GM21423 (cell line): ENCODE results near the gene ICAM5.
"Not testable (repeated sequence)": the region's sequence is repeated elsewhere in the genome, so short reads cannot be mapped to it uniquely, and the experiment has no call there.

Experiments used
- ATAC-seq: cut with Tn5 transposase; IDR thresholded peaks from one replicate; pipeline ENCODE4 v1.9.1; 2021; ENCODE audit warnings: mild to moderate bottlenecking, moderate library complexity; ENCODE audit not compliant: unreplicated experiment

The ICAM5 gene, protein sequence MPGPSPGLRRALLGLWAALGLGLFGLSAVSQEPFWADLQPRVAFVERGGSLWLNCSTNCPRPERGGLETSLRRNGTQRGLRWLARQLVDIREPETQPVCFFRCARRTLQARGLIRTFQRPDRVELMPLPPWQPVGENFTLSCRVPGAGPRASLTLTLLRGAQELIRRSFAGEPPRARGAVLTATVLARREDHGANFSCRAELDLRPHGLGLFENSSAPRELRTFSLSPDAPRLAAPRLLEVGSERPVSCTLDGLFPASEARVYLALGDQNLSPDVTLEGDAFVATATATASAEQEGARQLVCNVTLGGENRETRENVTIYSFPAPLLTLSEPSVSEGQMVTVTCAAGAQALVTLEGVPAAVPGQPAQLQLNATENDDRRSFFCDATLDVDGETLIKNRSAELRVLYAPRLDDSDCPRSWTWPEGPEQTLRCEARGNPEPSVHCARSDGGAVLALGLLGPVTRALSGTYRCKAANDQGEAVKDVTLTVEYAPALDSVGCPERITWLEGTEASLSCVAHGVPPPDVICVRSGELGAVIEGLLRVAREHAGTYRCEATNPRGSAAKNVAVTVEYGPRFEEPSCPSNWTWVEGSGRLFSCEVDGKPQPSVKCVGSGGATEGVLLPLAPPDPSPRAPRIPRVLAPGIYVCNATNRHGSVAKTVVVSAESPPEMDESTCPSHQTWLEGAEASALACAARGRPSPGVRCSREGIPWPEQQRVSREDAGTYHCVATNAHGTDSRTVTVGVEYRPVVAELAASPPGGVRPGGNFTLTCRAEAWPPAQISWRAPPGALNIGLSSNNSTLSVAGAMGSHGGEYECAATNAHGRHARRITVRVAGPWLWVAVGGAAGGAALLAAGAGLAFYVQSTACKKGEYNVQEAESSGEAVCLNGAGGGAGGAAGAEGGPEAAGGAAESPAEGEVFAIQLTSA

DNA sequence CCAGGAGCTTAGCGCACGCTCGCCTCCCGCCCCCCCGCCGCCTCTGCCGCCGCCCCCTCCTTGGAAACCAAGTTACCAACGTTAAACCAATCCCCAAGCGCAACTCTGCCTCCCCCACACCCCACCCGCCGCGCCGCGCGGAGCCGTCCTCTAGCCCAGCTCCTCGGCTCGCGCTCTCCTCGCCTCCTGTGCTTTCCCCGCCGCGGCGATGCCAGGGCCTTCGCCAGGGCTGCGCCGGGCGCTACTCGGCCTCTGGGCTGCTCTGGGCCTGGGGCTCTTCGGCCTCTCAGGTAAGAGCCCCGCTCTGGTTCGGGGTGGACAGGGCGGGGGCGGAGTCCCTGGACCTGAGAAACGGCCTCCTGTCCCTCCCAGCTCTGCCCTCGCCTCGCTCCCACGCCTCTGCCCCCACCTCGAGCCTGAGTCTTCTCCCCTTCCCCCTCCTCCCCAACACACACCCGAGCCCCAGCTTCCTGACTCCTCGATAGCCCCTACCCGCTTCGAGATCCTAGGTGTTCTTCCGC, at the start of gene ICAM5:
TSS of gene ICAM5 (plus strand) at position 117 of the 521 bp plus-strand sequence. CDS start at position 209, 92 bp downstream.
- ATAC-seq, result no peak

DNA sequence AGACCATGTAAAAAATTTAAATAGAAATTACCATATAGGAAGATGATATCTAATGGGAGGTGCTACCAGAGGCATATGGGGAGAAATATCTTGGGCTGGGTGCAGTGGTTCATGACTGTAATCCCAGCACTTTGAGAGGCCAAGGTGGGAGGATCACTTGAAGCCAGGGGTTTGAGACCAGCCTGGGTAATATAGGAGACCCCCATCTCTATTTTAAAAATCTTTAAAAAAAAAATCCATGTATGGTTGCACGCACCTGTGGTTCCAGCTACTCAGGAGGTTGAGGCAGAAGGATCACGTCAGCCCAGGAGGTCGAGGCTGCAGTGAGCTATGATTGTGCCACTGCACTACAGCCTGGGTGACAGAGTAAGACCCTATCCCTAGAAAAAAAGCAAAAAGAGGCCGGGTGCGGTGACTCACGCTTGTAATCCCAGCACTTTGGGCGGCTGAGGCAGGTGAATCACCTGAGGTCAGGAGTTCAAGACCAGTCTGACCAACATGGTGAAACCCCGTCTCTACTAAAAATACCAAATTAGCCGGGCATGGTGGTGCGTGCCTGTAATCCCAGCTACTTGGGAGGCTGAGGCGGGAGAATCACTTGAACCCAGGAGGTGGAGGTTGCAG, 47.8 kb upstream of the ICAM5 start:
- not testable (repeated sequence) for ATAC-seq

DNA sequence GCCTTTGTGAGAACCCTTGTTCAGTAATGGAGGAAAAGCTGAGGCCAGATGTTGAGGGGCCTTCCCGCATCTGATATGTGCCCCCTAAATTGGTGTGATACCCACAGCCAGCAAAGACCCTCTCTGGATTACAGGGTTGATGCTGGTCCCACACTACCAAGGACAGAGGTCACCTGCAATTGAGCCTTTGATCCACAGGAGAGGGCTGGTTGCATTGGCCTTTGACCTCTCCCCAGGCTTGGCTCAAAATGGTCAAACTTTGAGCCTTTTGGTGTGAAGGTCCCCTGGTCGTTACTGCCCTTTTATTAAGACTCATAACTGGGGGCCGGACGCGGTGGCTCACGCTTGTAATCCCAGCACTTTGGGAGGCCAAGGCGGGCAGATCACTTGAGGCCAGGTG, 46.1 kb upstream of the ICAM5 start:
- no peak for ATAC-seq

DNA sequence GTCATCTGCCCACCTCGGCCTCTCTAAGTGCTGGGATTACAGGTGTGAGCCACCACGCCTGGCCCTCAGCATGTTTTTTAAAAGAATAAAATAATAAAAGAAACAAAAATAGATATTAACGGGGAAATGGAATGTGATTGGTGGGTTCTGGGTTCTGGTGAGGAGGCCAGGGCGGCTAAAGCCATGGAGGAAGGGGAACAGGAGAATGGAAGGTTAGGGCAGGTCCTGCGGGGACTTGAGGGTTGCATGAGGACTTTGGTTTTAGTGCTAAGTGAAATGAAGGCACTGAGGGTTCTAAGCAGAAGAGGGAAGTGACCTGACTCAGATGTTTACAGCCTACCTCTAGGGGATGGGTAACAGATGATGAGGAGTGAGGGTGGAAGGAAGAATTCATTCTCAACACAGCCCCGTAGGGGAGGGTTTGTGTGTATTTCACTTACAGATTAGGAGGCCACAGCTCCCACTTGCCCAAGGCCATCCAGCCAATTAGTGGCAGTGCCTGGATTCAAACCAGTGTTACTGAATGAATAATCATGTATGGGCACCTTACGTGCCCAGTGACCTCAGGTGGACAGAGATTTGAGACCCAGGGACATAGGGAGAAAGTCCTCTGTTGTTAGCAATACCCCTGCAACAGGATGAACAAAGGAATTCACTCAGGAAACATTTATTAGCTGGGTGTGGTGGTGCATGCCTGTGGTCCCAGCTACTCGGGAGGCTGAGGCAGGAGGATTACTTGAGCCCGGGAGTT, 44.4 kb upstream of the ICAM5 start:
- no peak for ATAC-seq

DNA sequence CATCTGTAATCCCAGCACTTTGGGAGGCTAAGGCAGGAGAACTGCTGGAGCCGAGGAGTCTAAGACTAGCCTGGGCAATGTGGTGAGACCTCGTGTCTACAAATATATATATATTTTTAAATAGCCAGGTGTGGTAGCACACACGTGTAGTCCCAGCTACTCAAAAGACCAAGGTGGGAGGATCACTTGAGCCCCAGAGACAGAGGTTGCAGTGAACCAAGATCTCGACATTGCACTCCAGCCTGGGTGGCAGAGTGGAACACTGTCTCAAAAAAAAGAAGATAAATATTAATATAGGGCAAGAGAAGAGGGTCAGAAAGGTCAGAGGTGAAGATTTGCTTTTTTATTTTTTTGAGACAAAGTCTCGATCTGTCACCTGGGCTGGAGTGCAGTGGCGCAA, 43.2 kb upstream of the ICAM5 start:
- no peak for ATAC-seq

DNA sequence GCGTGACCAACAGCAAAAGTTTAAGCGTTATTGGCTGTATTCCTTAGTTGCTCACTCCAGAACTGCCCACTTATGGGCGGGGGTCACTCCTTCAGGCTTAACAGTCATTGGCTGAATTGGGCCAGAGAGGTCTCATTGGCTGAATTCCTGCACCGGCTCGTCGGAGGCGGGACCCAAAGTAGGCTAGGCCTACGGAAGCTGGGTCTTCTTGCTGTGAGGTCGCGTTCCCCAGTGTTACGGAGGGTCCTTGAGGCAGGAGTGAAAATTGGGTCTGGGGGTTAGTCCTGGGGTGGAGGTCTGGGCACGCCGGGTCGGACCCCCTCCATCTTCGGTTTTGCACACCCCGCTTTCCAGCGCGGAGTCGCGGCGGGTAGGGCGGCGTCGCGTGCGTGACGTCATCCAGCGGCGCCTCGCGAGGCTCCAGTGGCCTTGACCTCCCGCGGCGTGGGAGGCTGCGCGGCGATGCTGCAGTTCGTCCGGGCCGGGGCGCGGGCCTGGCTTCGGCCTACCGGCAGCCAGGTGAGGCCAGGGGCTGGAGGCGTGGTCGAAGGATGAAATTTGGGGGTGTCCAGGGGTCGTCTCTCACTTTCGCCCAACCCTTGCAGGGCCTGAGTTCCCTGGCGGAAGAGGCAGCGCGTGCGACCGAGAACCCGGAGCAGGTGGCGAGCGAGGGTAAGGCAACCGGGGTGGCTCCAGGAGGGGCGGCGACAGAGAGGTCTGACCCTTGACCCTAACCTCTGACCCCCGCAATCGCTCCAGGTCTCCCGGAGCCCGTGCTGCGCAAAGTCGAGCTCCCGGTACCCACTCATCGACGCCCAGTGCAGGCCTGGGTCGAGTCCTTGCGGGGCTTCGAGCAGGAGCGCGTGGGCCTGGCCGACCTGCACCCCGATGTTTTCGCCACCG, 37.7 kb upstream of the ICAM5 start, which contains the start of gene MRPL4:
TSS of gene MRPL4 (plus strand) at position 423 of the 903 bp plus-strand sequence. CDS start at position 463, 40 bp downstream.
- ATAC-seq, result peak; percentile 89

DNA sequence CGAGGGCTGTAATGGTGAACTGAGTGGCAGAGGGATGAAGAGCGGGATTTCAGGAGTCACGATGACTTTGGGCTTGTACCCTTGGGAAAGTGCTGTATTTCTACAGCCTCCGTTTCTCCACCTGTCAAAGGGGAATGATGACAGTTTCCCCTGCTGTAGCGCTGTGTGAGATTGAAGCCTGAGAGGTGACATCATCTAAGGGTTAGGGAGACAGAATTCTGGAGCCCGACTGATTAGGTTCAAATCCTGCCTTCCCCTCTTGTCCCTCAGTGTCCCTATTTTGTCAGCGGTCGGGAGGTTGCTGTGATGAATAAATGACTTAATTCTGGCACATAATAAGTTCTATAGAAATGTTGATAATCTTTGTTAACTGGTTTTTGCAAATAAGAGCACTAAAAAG, 37.0 kb upstream of the ICAM5 start:
- ATAC-seq, result no peak

DNA sequence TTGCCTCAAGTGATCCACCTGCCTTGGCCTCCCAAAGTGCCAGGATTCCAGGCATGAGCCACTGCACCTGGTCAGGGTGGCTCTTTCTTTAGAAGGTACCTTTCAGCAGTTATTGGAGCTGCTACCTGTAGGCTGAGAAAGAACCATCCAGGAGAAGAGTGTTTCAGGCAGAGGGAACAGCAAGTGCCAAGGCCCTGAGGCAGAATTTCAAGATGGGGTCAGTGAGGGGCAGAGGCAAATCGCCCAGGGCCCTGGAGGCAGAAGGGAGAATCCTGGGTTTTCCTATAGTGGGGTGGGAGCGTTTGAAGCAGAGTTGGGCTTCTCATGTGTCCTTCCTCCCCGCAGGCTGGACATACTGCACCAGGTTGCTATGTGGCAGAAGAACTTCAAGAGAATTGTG, 35.5 kb upstream of the ICAM5 start:
- no peak for ATAC-seq

DNA sequence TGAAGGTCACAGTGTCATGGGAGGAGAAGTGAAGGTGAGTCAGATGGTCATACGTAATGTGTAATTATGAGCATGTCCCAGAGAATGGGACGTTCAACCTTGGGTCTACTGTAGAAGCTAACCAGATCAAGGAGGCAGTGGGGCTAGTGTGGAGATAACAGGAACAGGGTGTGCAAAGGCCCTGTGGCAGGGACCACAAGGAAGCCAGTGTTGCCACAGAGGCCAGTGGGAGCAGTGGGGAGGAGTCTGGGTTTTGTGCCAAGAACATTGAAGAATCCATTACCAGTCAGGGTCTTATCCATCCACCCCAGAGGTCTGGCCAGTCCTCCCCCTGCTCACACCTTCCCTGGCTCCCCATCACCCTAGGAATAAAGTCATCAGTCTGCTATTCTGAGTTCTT, 34.4 kb upstream of the ICAM5 start:
- no peak for ATAC-seq

DNA sequence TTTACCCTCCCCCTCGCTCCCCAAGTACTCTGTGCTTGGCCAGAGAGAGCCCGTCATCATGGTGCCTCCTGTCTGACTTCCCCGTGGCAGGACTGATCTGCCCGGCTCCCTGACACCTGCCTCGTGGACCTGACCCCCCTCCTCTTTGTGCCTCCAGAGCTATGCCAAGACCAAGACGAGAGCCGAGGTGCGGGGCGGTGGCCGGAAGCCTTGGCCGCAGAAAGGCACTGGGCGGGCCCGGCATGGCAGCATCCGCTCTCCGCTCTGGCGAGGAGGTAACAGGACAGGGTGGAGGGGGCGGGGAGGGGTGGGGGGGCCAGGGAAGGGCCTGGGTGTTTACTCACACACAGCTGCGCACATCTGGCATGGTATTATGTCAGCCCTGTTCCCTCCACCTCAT, 33.2 kb upstream of the ICAM5 start:
- no peak for ATAC-seq

DNA sequence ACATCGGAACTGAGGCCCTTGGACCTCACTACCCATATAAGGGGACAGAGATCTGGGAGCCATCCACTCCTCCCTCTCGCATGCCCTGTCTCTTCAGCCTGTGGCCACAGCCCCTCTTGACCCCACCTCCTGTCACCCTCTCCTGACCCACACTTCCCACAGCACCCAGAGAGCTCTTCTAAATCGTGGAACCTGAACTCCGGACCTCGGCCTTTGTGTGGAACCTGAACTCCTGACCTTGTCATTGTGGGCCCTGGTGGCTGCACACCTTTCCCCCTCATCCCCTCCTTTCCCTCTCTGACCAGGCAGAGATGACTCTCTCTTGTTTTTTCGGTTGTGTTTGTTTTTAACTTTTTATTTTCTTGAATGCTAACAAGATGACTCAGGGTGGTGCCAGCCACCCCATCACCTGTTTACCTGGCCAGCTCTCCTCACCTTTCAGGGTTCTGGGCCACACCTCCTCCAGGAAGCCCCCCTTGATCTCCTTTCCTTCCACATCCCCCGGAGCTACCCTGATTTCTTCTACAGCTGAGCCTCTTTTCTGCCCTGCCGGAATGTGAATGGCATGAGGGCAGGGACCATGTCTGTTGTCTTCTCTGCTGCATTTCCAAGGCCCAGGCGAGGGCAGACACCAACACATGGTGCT, 32.7 kb upstream of the ICAM5 start:
- ATAC-seq, result no peak

DNA sequence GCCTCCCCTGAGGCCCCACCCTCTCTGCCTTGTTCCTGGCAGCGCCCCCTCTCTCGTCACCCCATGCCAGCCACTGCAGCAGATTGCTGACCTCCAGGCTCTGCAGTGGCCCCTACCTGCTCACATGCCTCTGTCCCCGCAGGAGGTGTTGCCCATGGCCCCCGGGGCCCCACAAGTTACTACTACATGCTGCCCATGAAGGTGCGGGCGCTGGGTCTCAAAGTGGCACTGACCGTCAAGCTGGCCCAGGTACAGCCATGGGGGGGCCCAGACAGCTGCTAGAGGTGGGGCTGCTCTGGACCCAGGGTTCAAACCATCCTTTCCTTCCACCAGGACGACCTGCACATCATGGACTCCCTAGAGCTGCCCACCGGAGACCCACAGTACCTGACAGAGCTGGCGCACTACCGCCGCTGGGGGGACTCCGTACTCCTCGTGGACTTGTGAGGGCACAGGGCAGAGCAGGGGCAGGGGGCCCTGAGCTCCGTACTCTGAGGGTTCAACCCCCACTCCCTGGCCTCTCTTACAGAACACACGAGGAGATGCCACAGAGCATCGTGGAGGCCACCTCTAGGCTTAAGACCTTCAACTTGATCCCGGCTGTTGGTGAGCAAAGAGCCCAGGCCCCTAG, 31.6 kb upstream of the ICAM5 start:
- ATAC-seq, result no peak

DNA sequence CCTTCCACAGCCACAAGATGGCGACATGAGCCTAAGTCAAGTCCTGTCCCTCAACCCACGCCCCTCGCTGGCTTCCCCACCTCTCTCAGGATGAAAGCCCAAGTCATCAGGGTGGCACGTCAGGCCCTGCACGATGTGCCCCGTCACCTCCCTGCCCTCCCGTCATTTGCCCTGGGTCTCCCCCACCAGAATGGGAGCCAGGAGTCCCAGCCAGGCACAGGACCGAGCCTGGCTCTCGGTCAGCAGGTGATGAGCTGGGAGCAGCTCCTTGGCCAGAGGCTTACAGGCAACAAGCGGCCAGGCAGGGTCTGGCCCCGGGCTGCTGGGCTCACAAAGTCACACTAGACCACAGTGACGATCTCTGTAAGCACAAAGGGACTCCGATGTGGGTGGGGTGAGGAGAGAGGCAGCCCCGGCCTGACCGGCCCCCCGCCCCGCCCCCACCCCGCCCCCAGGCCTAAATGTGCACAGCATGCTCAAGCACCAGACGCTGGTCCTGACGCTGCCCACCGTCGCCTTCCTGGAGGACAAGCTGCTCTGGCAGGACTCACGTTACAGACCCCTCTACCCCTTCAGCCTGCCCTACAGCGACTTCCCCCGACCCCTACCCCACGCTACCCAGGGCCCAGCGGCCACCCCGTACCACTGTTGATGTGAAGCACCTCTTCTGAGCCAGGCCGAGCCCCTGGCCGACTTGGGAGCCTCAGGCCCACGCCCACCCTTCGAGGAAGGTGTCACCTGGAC, 30.4 kb upstream of the ICAM5 start:
- no peak for ATAC-seq

DNA sequence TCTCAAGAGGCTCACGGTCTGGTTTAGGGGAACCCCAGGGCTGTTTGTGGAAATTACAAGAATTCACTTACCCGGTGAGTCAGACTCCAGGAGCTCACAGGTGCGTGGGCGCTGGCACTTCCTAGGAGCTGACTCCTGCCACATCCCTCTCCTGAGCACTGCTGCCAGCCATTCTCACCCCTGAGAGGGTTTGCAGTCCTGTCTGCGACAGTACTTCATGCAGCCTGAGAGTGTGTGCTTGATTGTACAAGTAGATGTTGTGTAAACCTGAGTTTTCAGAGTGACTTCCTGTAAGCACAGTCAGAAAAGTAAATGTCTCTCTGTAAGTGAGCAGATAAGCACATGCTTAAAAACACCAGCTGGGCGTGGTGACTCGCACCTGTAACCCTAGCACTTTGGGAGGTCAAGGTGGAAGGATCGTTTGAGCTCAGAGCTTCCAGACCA, 29.6 kb upstream of the ICAM5 start:
- no peak for ATAC-seq

DNA sequence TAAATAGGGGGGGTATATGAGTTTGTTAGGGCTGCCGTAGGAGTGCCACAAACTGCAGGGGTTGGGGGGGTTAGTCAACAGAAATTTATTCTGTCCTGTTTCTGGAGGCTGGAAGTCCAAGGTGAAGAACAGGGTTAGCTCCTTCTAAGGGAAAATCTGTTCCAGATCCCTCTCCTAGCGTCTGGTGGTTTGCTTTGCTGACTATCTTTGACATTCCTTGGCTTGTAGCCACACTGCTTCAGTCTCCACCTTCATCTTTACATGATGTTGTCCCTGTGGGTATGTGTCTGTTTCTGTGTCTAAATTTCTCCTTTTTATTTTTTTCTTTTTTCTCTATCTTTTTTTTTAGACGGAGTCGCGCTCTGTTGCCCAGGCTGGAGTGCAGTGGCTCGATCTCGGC, 27.0 kb upstream of the ICAM5 start:
- ATAC-seq, result no peak

DNA sequence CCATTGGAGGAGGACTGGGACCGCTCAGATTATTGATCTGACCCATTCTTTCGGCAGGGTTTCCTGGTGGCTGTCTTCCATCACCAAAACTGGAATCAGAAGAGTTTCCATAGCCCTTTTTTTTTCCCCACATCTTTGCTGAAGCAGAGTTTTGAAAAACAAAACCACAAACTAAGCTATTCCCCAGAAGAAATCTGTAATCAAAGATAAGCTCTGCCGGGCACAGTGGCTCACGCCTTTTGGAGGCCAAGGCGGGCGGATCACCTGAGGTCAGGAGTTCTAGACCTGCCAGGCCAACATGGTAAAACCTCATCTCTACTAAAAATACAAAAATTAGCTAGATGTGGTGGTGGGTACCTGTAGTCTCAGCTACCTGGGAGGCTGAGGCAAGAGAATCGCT, 23.0 kb upstream of the ICAM5 start:
- no peak for ATAC-seq

DNA sequence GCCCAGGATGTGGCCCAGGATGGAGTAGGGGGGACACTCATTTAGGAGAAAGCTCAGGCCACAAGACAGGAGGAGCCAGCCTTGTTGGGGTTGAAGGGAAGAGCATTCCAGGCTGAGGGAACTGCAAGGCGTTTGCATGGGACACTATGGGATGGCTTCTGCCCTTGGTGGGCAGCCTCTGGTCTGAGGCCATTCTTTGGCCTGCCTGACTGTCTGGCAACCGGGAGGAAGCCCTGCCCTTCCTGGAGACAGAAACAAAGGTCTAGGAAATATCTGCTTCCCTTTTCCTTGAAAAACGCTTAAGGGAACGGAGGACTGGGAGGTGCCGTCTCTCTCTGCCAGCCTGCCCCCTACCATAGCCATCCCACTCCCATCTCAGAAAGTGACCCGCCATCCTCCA, 21.7 kb upstream of the ICAM5 start:
- no peak for ATAC-seq
